HG03280 (cell line): ENCODE measurements around the gene CTPS1.

Experiments used
- ATAC-seq: cut with Tn5 transposase; IDR thresholded peaks from one replicate; pipeline ENCODE4 v1.9.1; 2021; ENCODE audit warnings: mild to moderate bottlenecking, moderate library complexity; ENCODE audit not compliant: unreplicated experiment

The CTPS1 gene

DNA sequence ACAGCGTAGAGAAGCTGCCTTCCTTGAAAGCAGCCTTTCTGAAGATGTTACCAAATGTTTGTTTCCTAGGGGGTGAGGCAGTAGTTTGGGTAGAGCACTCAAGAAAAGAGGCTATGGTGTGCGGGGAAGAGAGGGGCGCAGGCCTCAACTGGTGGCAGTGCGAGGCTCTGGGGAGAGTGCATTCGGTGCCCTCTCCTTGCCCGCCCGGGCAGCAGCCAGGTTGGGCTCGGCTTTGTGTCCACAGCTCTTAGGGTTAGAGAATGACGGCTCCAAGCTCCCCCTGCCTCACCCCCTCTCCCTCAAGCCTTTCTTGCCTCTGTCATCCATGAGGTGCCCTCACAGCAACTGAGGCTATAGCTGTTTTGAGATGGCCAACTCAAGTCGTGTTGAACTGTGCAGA lies 42.9 kb downstream of the CTPS1 start:
- ATAC-seq, result no peak

DNA sequence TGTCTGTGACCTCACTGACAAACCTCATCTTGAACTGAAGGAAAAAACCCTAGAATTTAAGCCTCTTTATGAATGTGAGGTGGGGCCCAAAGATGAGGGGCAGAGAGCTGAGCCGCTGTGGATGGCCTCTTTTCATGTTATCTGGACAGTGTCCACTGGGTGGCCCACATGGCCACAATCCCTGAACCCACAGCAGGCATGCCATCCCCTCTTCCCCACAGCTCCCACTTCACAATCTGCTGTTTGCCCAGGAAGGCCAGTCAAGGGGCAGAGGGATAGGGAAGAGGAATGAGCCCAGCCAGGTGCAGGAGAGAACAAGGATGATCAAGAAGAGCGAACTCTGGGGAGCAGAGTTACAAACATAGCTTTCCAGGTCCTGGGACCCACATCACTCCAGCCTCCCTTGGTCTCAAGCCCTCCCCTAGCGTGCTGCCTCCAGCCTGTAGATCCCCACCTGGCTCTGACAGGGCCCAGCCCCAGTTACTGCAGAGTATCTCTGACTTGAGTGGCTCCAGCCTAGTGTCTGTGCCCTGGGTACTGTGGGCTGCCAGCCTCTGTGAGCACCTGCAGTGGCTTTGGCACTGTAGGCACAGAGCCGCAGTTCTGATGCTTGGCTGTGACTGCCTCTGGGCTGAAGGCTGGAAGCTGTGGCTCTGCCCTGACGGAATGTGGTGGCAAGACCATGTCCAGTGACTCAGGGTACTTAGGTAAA lies 43.9 kb downstream of the CTPS1 start:
- ATAC-seq, result no peak

DNA sequence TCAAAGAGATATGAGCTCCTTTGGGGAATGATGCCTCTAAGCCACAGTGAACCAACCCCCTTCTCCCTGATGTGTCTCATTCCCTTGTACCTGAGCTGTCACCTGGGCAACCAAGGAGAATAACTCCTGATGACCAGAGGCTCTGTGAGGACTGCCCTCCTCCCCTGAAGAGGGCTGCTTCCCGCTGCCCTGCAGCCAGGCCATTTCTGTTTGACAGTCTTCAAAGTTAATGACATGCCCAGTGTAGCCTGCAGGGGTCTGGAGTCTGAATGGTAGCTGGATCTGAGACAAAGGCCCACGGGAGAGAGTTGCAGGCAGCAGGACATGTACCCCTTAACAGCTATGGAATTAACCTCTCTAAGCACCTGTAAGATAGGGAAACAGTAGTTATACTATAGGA lies 45.5 kb downstream of the CTPS1 start:
- no peak for ATAC-seq

DNA sequence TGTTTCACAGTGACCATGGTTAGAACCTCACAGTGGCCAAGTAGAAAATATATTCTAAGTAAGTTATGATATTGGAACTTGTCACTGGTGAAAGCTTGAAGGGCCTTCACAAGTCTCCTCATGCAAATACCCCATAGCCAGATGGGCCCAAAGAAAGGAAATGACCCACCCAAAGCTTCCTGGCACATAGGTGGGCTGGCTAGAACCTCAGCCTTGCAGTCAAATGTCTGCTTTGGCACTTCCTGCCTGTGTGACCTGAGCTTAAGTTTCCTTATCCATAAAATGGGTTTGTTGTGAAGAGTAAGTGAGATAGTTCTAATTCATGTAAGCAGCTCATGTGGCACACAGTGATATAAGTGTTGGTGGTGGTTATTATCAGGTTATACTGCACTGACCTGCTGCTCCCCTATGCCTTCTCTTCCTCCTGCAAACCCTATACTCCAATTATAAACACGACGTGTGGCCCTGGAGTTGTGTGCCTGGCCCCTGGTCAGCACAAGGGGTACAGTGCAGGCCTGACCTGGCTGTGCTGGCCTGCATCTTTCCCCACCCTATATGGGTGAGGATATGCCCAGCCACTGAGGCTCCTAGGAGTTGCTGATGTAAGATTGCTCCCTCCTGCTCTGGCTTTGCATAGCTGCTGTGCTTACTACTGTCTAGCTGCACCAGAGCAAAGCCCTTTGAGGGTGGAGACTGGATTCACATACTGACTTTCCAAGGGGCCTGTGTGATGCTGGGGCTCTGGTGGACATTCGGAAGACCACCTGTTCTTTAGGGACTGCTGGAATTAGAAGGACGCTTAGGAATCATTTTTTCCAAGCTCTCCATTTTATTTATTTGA lies 46.7 kb downstream of the CTPS1 start:
- ATAC-seq, result no peak

DNA sequence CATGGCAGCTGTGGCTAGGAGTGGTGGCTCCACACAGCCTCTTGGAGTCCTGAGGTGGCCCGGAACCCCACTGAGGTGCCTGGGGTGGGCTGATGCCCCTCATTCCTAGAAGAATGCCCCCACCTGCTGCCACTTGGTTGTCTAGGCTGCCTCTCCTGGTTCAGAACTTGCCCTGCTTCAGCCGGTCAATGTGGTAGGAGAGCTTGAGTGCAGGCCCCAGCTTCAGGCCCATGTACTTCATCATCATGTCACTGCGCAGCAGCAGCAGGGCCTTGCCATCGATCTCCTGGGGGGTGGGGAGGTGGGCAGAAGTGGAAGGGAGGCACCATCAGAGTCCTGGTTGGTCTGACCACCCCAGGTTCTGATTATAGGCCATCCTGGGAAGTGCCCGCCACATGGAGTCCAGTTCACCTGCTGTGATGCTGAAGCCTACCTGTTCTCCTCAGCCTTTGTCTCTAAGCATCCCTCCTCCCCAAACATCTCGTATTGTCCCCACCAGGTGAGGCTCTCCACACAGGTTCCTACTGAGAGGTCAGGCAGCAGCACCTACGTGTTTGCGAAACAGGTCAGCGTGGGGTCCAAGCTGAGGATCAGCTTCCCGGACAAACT lies 48.6 kb downstream of the CTPS1 start:
- ATAC-seq, result no peak

DNA sequence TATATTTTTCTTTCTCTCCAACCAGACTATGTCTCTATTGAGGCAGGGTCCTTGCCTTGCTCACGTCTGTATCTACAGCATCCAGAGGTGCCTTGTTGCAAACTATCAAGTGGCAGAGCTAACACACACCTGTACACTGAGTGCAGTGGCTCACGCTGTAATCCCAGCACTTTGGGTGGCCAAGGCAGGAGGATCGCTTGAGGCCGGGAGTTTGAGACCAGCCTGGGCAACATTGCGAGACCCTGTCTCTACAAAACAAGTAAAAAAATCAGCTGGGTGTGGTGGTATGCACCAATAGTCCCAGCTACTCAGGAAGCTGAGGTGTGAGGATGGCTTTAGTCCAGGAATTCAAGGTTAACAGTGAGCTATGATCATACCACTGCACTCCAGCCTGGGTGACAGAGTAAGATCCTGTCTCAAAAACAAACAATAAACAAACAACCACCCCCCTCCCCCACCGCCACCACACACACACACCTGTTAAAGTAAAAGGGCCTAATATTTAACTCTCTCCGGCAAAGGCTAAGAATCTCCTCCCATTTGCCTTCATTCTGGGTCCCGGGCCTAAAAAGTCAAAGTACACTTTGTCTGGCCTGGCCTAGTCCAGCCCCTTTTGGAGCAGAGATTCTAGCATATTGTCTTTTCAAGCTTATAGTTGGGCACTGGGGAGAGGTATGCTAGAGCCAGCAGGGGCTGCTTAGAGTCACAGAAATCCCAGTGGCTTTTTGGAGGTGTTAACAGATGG lies 51.5 kb downstream of the CTPS1 start:
- no peak for ATAC-seq

DNA sequence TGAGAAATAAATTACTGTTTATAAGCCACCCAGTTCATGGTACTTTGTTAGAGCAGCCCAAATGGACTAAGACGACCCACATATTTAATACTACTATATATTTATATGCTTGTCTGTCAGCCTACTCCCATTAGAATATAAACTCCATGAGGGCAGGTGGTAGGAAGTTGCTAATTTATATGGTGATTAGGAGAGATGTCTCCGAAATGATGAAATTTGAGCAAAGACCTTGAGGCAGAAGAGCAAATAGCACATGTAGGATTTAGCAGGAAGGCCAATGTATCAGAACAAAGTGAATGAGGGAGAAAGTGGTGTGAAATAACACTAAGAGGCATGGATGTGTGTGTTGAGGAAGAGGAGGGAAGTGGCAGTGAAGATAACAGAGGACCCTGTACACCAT lies 52.7 kb downstream of the CTPS1 start:
- ATAC-seq, result no peak

DNA sequence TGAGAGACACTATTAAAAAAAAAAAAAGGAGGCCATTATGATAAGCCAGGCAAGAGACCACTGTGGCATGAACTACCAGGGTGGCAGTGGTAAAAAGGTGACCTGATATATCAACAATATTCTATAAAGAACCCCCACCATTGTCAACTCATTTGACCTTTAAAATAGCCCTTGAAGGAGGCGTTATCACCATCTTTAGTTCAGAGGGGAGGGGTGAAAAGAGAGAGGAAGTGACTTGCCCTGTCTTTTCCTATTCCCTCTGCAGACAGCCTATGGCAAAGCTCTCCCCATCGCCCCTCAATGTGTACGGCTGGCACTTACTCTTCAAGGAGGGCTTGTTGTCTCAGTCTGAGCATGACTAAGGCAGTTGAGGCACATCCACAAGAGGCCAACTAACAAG lies 53.8 kb downstream of the CTPS1 start:
- ATAC-seq, result no peak

DNA sequence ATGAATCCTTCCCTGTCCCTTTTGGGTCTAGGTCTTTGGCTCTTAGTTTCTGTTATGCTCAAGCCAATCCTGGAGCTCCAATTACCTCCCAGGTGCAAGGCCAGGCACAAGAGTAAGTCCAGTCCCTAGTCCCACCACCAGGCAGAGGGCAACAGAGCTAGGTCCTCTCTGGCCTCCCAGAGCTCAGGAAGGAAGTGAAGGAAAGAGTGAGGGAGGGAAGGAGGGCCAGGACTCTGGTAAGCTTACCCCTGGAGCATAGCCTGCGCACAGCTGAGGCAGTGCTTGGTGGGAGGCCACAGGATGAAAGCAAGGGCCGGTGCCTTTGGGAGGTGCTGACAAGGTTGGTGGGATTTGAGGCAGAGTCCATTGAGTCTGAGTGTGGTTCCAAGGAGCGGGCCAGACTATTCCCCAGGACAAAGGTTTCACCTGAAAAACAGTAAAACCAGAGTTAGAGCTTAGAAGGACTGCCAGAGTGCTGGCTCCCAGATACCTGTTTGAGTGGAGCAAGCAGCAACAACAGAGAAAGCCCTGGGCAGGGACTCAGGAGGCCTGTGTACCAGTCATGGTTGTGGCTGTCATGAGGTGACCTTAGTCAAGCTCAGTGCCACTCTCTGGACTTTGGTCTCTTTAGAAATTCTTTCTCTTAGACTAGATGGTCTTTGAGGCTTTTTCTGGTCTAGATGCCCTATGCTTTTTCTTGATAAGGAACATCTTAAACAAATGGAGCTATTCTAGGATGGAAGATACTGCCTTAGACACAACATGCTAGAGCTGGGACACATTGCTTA lies 57.8 kb downstream of the CTPS1 start:
- ATAC-seq, result no peak

DNA sequence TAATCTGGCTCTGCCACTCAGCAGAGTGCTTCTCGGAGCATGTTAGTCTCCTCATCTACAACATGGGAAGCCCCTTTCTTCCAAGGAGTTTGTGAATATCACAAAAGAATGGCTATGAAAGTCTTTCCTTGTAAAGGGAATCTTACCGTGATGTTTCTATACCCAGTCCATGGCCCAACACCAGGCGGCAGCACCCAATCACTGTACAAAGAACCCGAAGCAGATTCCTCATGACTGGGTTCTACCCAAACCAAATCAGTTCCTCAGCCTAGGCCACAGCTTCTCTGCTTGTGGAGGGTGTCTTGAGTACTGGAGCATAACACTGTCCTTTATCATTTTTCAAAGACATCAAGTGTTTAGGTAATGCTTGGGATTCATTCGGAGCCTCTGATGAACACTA lies 58.6 kb downstream of the CTPS1 start:
- no peak for ATAC-seq

DNA sequence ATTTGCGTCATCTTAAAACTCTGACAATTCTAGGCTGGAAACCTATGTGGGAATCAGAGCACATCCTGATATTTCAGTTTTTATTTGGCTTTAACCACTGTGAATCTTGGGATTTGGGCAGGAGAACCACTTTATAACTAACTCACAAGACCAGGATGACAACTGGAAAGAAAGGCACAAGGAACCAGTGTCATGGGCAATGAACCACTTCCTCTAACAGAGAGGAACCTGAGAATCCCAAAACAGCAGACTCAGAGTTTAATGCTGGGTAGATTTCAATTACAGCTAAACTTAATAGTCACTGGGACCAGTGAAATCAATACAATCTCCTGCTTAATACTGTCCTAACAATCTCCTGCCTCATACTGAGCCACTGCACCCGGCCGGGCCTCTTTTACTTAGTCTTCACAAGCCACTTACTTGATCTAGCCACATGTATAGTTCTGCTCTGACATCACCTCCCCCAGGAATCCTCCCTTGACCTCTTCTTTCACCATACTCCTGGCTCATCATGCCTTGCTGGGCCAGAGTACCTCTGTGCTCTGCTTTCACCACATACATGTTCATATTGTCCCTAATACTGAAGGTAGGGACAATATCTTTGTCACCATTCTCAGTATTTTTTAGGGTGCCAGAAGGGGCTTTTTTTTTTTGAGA lies 62.2 kb downstream of the CTPS1 start:
- ATAC-seq, result no peak

DNA sequence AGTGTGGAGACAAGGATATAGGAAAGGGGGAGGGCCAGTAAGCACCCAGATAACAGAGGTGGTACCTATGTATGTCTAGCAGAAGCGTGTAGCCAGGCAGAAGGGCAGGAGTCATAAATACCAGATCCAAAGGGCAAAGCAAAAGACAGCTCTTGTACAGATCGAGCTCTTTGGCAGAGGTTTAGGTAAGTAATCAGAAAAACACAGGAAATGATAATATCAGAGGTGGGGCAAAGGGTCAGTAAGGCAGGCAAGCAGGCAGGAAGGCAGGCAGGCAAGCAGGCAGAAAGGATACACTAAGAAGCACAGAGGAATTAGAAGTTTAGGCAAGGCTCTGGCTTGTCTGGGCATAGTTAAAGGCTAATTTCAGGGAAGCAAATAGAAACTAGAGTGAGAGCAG lies 64.7 kb downstream of the CTPS1 start:
- no peak for ATAC-seq

DNA sequence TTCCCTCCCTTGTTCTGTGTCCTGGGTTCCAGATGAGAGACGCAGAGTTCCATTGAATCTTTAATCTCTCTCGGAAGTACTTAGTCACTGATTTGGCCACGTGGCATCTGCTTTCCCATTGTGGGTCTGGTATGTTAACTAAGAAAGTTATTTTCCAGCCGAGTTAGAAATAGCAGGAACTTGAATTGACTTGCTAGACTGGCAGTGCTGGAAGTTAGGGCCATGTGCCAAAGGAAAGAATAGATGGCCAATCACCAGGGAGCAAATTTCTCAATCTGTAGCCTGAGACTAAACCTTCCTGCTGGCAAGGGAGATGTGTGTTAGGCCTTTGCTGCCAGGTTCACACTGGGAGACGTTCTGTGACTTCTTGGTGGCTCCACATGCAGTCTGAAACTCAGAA lies 66.2 kb downstream of the CTPS1 start:
- ATAC-seq, result no peak

DNA sequence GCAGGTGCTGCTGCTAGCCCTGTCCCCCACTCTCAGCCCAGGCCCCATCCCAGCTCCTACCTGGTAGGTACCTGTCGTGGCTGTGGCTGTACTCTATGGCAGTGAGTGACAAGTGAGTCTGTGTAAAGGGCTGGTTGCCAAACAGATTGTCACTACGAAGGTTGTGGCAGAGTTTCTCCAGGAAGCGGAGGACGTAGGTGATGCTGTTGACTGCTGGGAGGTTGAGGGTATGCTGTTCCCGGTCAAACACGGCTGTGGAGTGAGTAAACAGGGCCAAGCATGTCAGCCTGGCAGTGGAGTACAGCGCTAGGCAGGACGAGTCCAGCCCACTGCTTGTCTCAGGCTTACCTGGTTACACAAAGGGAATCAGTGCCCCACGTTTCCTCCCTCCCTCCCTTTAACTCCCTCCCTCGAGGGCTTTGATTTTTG lies 66.9 kb downstream of the CTPS1 start:
- ATAC-seq, result no peak

DNA sequence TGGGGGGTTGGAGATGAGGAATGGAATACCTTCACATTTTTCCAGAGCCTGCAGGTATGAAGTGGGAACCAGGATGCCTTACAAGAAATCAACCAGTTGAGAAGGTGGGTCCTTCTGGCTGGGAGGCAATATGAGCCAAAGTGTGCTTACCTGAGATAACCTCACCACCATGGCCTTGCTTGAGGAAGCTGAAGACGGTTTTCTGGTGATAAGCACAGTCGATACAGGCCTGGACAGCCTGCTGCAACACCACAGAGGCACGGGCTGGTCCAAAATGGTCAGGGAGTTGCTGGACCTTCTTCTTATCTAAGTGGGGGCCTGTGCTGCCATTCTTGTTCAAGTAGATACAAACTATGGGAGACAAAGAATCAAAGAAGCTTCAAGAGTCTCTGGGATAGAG lies 69.0 kb downstream of the CTPS1 start:
- ATAC-seq, result no peak

DNA sequence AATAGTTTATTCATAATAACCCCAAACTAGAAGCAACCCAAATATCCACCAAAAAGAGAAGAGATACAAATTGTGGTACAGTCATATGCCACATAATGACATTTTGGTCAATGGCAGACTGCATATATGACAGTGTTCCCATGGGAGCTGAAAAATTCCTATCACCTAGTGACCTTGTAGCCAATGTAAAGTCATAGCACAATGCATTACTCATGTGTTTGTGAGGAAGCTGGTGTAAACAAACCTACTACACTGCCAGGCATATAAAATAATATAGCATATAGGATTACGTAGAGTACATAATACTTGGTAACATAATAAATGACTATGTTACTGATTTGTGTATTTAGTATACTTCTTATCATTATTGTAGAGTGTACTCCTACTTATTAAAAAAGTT lies 71.5 kb downstream of the CTPS1 start:
- ATAC-seq, result no peak

DNA sequence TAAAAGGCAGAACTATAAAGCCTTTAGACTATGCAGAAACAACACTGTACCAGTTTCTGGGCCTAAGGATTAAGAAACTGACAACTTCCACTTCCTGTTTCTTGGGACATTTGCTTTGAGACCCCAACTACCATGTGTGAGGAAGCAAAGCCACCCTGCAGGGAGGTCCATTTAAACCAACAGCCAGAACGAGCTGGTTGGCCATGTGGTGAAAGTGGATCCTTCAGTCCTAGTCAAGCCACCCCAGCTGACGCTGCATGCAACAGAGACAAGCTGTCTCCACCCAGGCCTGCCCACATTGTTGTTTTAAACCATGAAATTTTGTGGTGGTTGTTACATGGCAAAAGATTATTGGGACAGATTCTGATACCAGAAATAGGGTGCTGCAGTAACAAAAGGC lies 73.8 kb downstream of the CTPS1 start:
- ATAC-seq, result no peak

DNA sequence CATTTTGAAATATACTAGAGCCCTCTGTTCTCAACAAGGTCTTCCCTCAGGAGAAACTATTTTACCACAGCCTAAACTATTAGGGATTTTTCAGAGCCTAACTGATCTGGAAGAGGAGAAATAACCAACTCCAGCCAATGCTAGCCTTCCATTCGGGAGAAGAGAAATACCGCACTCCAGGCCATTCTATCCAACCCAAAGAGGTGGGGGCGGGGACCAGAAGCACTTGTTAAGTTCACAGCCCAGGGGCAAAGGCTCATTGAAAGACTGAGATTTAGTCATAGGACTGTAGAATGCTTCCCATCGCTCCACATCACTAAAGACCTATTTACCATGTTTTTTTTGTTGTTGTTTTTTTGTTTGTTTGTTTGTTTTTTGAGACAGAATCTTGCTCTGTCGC lies 77.4 kb downstream of the CTPS1 start:
- no peak for ATAC-seq
